ENCODE results near the gene HEG1. TPM values are rescaled to one million over a fixed set of nuclear protein-coding genes. Genes with fewer than 3 reads are reported as not detected.

HEG1 gene
- total RNA-seq, 1 donor from 2014 or later: 153 TPM

DNA sequence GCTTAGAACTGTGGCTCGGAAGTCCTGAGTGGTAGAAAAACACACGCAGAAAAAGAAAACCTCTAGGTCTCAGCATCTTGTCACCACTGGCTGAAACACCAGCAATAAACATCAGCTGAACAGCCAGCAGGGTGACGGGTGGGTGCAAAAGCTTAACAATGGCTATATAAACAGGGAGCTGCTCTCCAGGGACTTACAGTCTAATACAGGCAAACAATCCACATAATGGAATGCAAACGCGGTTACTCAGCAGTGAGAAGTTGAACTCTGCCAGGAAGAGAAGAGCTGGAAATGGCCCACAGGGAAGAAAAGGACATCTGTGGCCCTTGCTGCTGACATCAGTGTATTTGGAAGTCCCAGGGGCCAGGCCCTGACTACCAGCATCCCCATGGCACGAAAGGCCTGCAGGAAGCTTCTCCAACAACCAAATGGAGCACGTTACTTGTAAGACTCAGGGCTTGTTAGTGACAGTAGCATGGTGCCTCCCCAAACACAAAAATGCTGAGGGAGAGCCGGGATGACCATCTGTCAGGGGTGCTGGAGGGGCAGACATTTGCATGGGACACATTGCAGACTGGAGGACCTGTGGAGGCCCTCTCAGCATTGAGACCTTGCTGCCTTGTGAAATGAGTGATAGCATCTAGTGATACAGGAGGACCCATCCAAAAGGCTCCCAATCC lies 3.0 kb downstream of the HEG1 start:
- TF ChIP-seq CTCF (IDR thresholded peaks at IDR 0.05): no peak
- intact Hi-C loops (cut with DNase I): loop anchor here (1.0 to 10.0 kb wide), 4 partner anchors 9 to 1668 kb away; partner anchors contain the start of gene OSBPL11
- H3K9me3 ChIP-seq: no peaks in the 10 kb centered on the region
- H3K27ac ChIP-seq: peak overlapping the region; percentile 95 to 98
- no peaks in the 10 kb centered on the region for H3K27me3 ChIP-seq
- peaks cover 21 to 51% of the 10 kb centered on the region in 2 donors for H3K4me1 ChIP-seq
- DNase-seq (ENCODE audit: low spot score in 2 of 2): peak in 1 of 2 donors; percentile 80
- peak overlapping the region; percentile 38 to 93 for H3K4me3 ChIP-seq
- no peaks in the 10 kb centered on the region for H3K36me3 ChIP-seq

DNA sequence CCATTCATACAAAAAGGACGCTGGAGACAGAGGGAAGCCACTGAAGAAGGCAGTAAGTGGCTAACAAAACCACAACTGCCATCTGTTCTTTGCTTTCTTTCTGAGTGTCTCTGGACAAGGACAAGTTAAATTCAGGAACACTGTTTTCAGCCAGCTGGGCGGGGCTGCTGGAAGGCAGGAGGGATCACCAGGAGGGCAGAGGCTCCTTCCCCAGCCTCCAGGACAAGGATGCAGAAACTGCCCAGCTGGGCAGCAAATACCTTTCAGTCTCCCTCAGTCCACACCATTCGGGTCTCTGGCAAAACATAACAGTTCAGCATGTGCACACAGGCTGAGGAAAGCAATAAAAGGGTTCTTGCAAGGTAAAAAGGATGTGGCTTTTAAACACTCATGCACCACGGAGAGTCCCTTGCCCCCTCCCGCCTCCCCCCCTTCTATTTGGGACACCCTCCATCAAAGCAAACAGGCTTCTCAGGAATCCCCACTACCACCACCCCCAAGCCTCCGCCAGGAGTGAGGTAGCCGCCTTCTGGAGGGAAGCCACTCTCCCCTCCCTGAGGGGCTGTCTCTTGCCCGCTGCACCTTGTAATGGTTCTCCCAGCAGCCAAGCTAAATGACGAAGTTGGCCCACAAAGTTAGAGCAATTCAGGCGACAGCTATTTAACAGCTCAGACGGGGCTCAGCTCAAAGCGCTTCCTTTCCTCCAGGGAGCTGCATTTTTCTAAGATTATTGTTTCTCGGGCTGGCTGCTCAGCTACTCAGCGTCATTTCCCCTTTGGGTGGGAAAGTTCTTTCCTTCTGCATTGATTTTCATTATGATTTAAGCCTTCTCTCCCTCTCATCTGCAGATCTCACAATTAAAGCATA lies 3.8 kb downstream of the HEG1 start:
- Histone ChIP-seq H3K4me3 (peak overlapping the region; percentile 38 to 93), H3K27ac (peak overlapping the region; percentile 95 to 98), H3K9me3 (no peaks in the 10 kb centered on the region), H3K27me3 (no peaks in the 10 kb centered on the region), H3K36me3 (no peaks in the 10 kb centered on the region), H3K4me1 (peaks cover 21 to 43% of the 10 kb centered on the region in 2 donors)
- peak in 1 of 2 donors; percentile 93 for DNase-seq (ENCODE audit: low spot score in 2 of 2)
- intact Hi-C loops (cut with DNase I): loop anchor here (1.0 to 10.0 kb wide), 4 partner anchors 9 to 1667 kb away; partner anchors contain the start of gene OSBPL11
- TF ChIP-seq CTCF (IDR thresholded peaks at IDR 0.05): no peak

- H3K27me3 ChIP-seq: no peaks in the 10 kb centered on the region
- H3K9me3 ChIP-seq: no peaks in the 10 kb centered on the region
- peaks cover 18 to 35% of the 10 kb centered on the region in 2 donors for H3K4me1 ChIP-seq
- no peak for DNase-seq (ENCODE audit: low spot score in 2 of 2)
- H3K4me3 ChIP-seq: peak overlapping the region in 1 of 2 donors; percentile 93
- peak overlapping the region; percentile 95 to 98 for H3K27ac ChIP-seq
- intact Hi-C loops (cut with DNase I): loop anchor here (5.0 to 10.0 kb wide), 3 partner anchors 266 to 1666 kb away; partner anchors contain the start of gene OSBPL11
- H3K36me3 ChIP-seq: no peaks in the 10 kb centered on the region
- TF ChIP-seq CTCF (IDR thresholded peaks at IDR 0.05): no peak
These were observed 4.6 kb downstream of the HEG1 start for GRCh38 chr3:125051205-125051604.

DNA sequence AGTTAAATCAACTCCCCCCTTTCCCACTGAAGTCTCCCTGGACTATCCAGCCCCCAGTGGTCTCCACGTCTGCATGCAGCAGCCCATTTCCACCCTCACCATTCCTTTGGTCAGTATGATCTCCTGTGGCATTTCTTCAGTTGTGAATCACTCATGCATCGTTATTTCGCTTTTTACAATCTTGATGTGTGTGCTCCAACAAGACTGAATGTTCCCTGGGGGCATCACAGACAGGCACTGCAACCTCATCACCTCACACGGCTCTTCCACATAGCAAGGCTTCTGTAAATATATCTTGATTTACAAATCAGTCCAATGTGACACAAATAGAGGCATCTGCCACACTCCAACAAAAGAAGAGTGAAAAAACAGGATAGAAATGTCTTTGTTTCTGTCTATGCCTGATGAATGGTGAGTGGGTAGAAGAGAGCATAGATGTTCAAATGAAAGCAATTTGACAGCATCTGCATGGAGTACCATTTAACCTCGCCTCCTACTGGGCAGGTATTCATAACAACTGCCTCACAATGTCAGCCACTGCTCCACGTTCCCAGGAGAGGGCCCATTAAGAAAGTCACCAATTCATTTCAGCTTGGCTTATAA lies 5.2 kb downstream of the HEG1 start:
- intact Hi-C loops (cut with DNase I): loop anchor here (5.0 to 10.0 kb wide), 3 partner anchors 266 to 1666 kb away; partner anchors contain the start of gene OSBPL11
- TF ChIP-seq CTCF (IDR thresholded peaks at IDR 0.05): no peak
- Histone ChIP-seq H3K27ac (peak overlapping the region in 1 of 2 donors; percentile 95), H3K9me3 (no peaks in the 10 kb centered on the region), H3K4me1 (peaks cover 18 to 40% of the 10 kb centered on the region in 2 donors), H3K4me3 (no peak overlapping the region), H3K27me3 (no peaks in the 10 kb centered on the region), H3K36me3 (no peaks in the 10 kb centered on the region)
- no peak for DNase-seq (ENCODE audit: low spot score in 2 of 2)

GRCh38 chr3:125048282-125048681 lies 7.5 kb downstream of the HEG1 start:
- no peak for DNase-seq (ENCODE audit: low spot score in 2 of 2)
- Histone ChIP-seq H3K4me1 (peaks cover 31 to 53% of the 10 kb centered on the region in 2 donors), H3K9me3 (no peaks in the 10 kb centered on the region)

More at GRCh38 chr3:125048282-125048681, 7.5 kb downstream of the HEG1 start:
- H3K36me3 ChIP-seq: no peaks in the 10 kb centered on the region
- intact Hi-C loops (cut with DNase I): no loop called here
- TF ChIP-seq CTCF (IDR thresholded peaks at IDR 0.05): no peak
- no peaks in the 10 kb centered on the region for H3K27me3 ChIP-seq
- H3K4me3 ChIP-seq: no peak overlapping the region
- no peak overlapping the region for H3K27ac ChIP-seq

Measured in ascending aorta (tissue), 2 donors.